ENCODE data around the gene TSHZ2. TPM values are rescaled to one million over a fixed set of nuclear protein-coding genes. Genes with fewer than 3 reads are reported as not detected.

Gene TSHZ2
- total and polyA plus RNA-seq, 2 donors (not counting 1 experiment from before 2014, with no cell fraction given): 1.00 to 5.7 TPM

- ATAC-seq (ENCODE audit: low read depth) (no peak), DNase-seq (no peak)
- CTCF ChIA-PET: no interaction called here
- Mint-ChIP-seq H3K27ac (no peak overlapping the region), H3K27me3 (no peaks in the 10 kb centered on the region), H3K9me3 (ENCODE audit: insufficient read depth) (no peaks in the 10 kb centered on the region), H3K4me3 (no peak overlapping the region), H3K4me1 (no peaks in the 10 kb centered on the region)
- H3K79me2 ChIP-seq (ENCODE audit: control insufficient read depth, insufficient read depth, low read length): no peaks in the 10 kb centered on the region
- no peak overlapping the region for H2AFZ ChIP-seq (ENCODE audit: insufficient read depth, low read depth, low read length, poor library complexity, severe bottlenecking)
- H3K4me3 ChIP-seq (ENCODE audit: control extremely low read depth in 1 of 5, extremely low read depth in 1 of 5, insufficient read depth in 1 of 5, low read depth in 2 of 5, low read length in 4 of 5): no peak overlapping the region
- no peaks in the 10 kb centered on the region for H3K4me1 ChIP-seq (ENCODE audit: control insufficient read depth in 2 of 2, insufficient read depth in 2 of 2, low read length in 2 of 2)
- intact Hi-C loops (cut with micrococcal nuclease): no loop called here
- H3K4me2 ChIP-seq (replicated peaks; ENCODE audit: low read depth, low read length, poor library complexity, severe bottlenecking): no peak overlapping the region
- H3K27ac ChIP-seq (ENCODE audit: low read length in 2 of 2): no peak overlapping the region
- WGBS (ENCODE audit: insufficient coverage): 100% methylated on average over 2 of the region's 2 CpGs
- H3K9me3 ChIP-seq (ENCODE audit: control extremely low read depth in 1 of 3, control insufficient read depth in 2 of 3, insufficient read depth in 1 of 3, low read length in 2 of 3): peaks cover 0 to 2% (median 0%) of the 10 kb centered on the region in 3 donors
- no peaks in the 10 kb centered on the region for H3K36me3 ChIP-seq (replicated peaks in 1 of 2; ENCODE audit: control extremely low read depth in 1 of 2, control insufficient read depth in 1 of 2, extremely low read depth in 1 of 2, insufficient read depth in 2 of 2, low read length in 1 of 2)
- peaks cover 0 to 4% (median 2%) of the 10 kb centered on the region in 4 experiments for H3K27me3 ChIP-seq (replicated peaks in 1 of 4; ENCODE audit: control extremely low read depth in 1 of 4, control insufficient read depth in 3 of 4, insufficient read depth in 4 of 4, low read length in 3 of 4)
- no peaks in the 10 kb centered on the region for H4K20me1 ChIP-seq (ENCODE audit: control insufficient read depth, insufficient read depth, low read length, poor library complexity, severe bottlenecking)
- TF ChIP-seq EZH2 (IDR thresholded peaks at IDR 0.05; ENCODE audit: borderline replicate concordance, insufficient read depth, low read depth, low read length, poor library complexity, severe bottlenecking): no peak
- no peak for TF ChIP-seq CTCF (IDR thresholded peaks at IDR 0.05)
- POLR2A ChIA-PET: no interaction called here
- no peak overlapping the region for H3K9ac ChIP-seq (ENCODE audit: low read length)
Measured at GRCh38 chr20:53319716-53320115, 347.6 kb downstream of the TSHZ2 start.

GRCh38 chr20:53320701-53321100, 348.5 kb downstream of the TSHZ2 start:
- Histone ChIP-seq H3K4me1 (ENCODE audit: control insufficient read depth in 2 of 2, insufficient read depth in 2 of 2, low read length in 2 of 2) (no peaks in the 10 kb centered on the region), H3K4me3 (ENCODE audit: control extremely low read depth in 1 of 5, extremely low read depth in 1 of 5, insufficient read depth in 1 of 5, low read depth in 2 of 5, low read length in 4 of 5) (no peak overlapping the region), H3K36me3 (replicated peaks in 1 of 2; ENCODE audit: control extremely low read depth in 1 of 2, control insufficient read depth in 1 of 2, extremely low read depth in 1 of 2, insufficient read depth in 2 of 2, low read length in 1 of 2) (no peaks in the 10 kb centered on the region), H3K27ac (ENCODE audit: low read length in 2 of 2) (no peak overlapping the region), H3K27me3 (replicated peaks in 1 of 4; ENCODE audit: control extremely low read depth in 1 of 4, control insufficient read depth in 3 of 4, insufficient read depth in 4 of 4, low read length in 3 of 4) (peaks cover 0 to 4% (median 2%) of the 10 kb centered on the region in 4 experiments), H3K9ac (ENCODE audit: low read length) (no peak overlapping the region), H2AFZ (ENCODE audit: insufficient read depth, low read depth, low read length, poor library complexity, severe bottlenecking) (no peak overlapping the region), H3K9me3 (ENCODE audit: control extremely low read depth in 1 of 3, control insufficient read depth in 2 of 3, insufficient read depth in 1 of 3, low read length in 2 of 3) (peaks cover 0 to 2% (median 0%) of the 10 kb centered on the region in 3 donors), H3K4me2 (replicated peaks; ENCODE audit: low read depth, low read length, poor library complexity, severe bottlenecking) (no peak overlapping the region), H3K79me2 (ENCODE audit: control insufficient read depth, insufficient read depth, low read length) (no peaks in the 10 kb centered on the region), H4K20me1 (ENCODE audit: control insufficient read depth, insufficient read depth, low read length, poor library complexity, severe bottlenecking) (no peaks in the 10 kb centered on the region)
- Mint-ChIP-seq H3K4me3 (no peak overlapping the region), H3K27me3 (peaks cover 6% of the 10 kb centered on the region), H3K27ac (no peak overlapping the region), H3K4me1 (no peaks in the 10 kb centered on the region), H3K9me3 (ENCODE audit: insufficient read depth) (no peaks in the 10 kb centered on the region)
- no peak for DNase-seq
- CTCF ChIA-PET: no interaction called here
- WGBS (ENCODE audit: insufficient coverage): no CpG with 5 or more reads among the region's 3 CpGs
- intact Hi-C loops (cut with micrococcal nuclease): no loop called here
- no peak for TF ChIP-seq CTCF (IDR thresholded peaks at IDR 0.05)
- no peak for TF ChIP-seq EZH2 (IDR thresholded peaks at IDR 0.05; ENCODE audit: borderline replicate concordance, insufficient read depth, low read depth, low read length, poor library complexity, severe bottlenecking)
- ATAC-seq (ENCODE audit: low read depth): no peak
- POLR2A ChIA-PET: no interaction called here
